ENCODE measurements around the gene BPIFB3.

The BPIFB3 gene

GRCh38 chr20:33072362-33072761 is 18.7 kb downstream of the BPIFB3 start:
- in situ Hi-C loops (cut with HindIII; ENCODE audit: low pct_ligation_motif_present, low sequenced_read_pairs), result no loop called here
- TF ChIP-seq CTCF (IDR thresholded peaks at IDR 0.05; ENCODE audit: low read depth, low read length, missing control alignments), result no peak
- Histone ChIP-seq H3K4me3 (ENCODE audit: low read depth, low read length) (no peak overlapping the region), H3K36me3 (replicated peaks) (no peaks in the 10 kb centered on the region), H3K27ac (no peak overlapping the region), H3K27me3 (replicated peaks) (no peaks in the 10 kb centered on the region)
- no peak for DNase-seq

- Histone ChIP-seq H3K27me3 (replicated peaks) (no peaks in the 10 kb centered on the region), H3K27ac (no peak overlapping the region), H3K4me3 (ENCODE audit: low read depth, low read length) (no peak overlapping the region), H3K36me3 (replicated peaks) (no peaks in the 10 kb centered on the region)
- TF ChIP-seq CTCF (IDR thresholded peaks at IDR 0.05; ENCODE audit: low read depth, low read length, missing control alignments), result no peak
- no peak for DNase-seq
- in situ Hi-C loops (cut with HindIII; ENCODE audit: low pct_ligation_motif_present, low sequenced_read_pairs), result no loop called here
These were observed 19.1 kb downstream of the BPIFB3 start for GRCh38 chr20:33072813-33073212.

- in situ Hi-C loops (cut with HindIII; ENCODE audit: low pct_ligation_motif_present, low sequenced_read_pairs), result no loop called here
- Histone ChIP-seq H3K36me3 (replicated peaks) (no peaks in the 10 kb centered on the region), H3K27me3 (replicated peaks) (no peaks in the 10 kb centered on the region), H3K27ac (no peak overlapping the region), H3K4me3 (ENCODE audit: low read depth, low read length) (no peak overlapping the region)
- no peak for TF ChIP-seq CTCF (IDR thresholded peaks at IDR 0.05; ENCODE audit: low read depth, low read length, missing control alignments)
- DNase-seq, result no peak
These were observed 21.0 kb downstream of the BPIFB3 start for GRCh38 chr20:33074675-33075074.

GRCh38 chr20:33075281-33075680 is 21.6 kb downstream of the BPIFB3 start:
- in situ Hi-C loops (cut with HindIII; ENCODE audit: low pct_ligation_motif_present, low sequenced_read_pairs), result no loop called here
- Histone ChIP-seq H3K36me3 (replicated peaks) (no peaks in the 10 kb centered on the region), H3K27me3 (replicated peaks) (no peaks in the 10 kb centered on the region), H3K27ac (no peak overlapping the region), H3K4me3 (ENCODE audit: low read depth, low read length) (no peak overlapping the region)
- TF ChIP-seq CTCF (IDR thresholded peaks at IDR 0.05; ENCODE audit: low read depth, low read length, missing control alignments), result no peak
- no peak for DNase-seq

DNA sequence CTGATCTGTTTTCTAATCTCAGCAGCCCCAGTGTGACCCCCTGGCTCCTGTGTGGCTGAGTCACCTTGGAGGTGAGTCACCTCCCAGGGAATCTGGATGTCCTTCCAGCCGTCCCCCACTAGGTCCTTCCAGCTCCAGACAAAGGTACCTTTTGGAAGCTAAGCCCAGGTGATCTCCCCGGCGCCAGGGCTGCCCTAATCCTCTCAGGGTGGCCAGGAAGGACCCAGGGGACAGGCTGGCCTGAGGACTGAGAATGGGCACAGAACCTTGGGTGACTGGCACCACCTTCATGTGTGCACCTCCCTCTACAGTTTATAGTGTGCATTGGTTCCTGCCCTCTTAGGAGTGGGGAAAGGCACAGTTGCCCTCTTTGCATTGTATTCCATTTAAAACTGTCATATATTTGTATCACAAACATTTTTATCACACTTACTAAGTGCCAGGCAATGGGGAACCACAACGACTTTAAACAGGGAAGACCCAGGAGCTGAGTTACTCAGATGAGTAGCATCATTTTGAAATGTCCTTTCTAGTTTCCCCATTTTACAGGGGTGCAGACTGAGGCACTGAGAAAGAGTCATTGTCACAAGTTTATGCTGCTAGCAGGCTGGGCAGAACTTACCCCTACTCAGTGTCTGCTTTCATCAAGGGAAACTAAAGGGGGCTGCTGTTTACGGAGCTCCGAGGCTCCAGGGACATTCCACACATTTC is 23.1 kb downstream of the BPIFB3 start:
- DNase-seq, result no peak
- in situ Hi-C loops (cut with HindIII; ENCODE audit: low pct_ligation_motif_present, low sequenced_read_pairs), result no loop called here
- TF ChIP-seq CTCF (IDR thresholded peaks at IDR 0.05; ENCODE audit: low read depth, low read length, missing control alignments), result peak; percentile 54
- no peak overlapping the region for H3K27ac ChIP-seq
- no peaks in the 10 kb centered on the region for H3K27me3 ChIP-seq (replicated peaks)
- no peak overlapping the region for H3K4me3 ChIP-seq (ENCODE audit: low read depth, low read length)
- H3K36me3 ChIP-seq (replicated peaks), result no peaks in the 10 kb centered on the region

DNA sequence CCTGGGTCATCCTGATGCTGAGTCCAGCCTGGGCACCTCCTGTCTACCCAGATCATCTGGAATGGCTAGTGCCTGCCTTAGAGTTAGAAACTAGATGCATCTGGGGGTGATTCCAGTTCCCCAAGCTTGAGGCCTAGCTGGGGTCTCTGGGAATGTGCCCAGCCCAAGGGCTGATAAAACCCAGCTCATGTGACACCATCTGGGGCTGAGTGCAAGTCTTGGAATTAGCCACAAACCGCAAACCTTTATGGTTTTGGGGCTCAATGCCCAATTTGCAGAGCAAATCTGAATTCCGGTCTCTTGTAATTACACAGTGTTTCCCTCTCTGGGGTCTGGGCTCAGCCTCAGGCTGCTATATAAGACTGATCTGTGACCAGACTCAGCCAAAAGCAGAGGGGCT is 25.6 kb downstream of the BPIFB3 start, which contains the start of gene BPIFB4:
Gene BPIFB4, plus strand, starts transcription at position 385 of the 400 bp plus-strand sequence. CDS start 1,884 bp downstream, outside the sequence.
- Histone ChIP-seq H3K27ac (no peak within 1 kb of the TSS), H3K4me3 (ENCODE audit: low read depth, low read length) (no peak within 1 kb of the TSS), H3K27me3 (replicated peaks) (no peaks in the 10 kb centered on the region), H3K36me3 (replicated peaks) (no peaks in the 10 kb centered on the region)
- TF ChIP-seq CTCF (IDR thresholded peaks at IDR 0.05; ENCODE audit: low read depth, low read length, missing control alignments), result no peak
- DNase-seq, result no peak
- in situ Hi-C loops (cut with HindIII; ENCODE audit: low pct_ligation_motif_present, low sequenced_read_pairs), result no loop called here

All from brain microvascular endothelial cell (primary cell).